GM12892 (cell line): ENCODE data around the gene TECPR1.

ENCODE experiments used
- POLR2A ChIP-seq: IDR thresholded peaks from 2 replicates; pipeline ENCODE4 v1.6.1; 2011; ENCODE audit warnings: low read depth, low read length, control low read depth
- POLR2AphosphoS5 ChIP-seq: IDR thresholded peaks from 2 replicates; pipeline ENCODE4 v1.6.1; 2011; ENCODE audit warnings: low read depth, low read length, control low read depth
- TAF1 ChIP-seq: IDR thresholded peaks from 2 replicates; pipeline ENCODE4 v1.6.1; 2011; ENCODE audit warnings: low read depth, mild to moderate bottlenecking, control low read depth, low read length, borderline replicate concordance

DNA sequence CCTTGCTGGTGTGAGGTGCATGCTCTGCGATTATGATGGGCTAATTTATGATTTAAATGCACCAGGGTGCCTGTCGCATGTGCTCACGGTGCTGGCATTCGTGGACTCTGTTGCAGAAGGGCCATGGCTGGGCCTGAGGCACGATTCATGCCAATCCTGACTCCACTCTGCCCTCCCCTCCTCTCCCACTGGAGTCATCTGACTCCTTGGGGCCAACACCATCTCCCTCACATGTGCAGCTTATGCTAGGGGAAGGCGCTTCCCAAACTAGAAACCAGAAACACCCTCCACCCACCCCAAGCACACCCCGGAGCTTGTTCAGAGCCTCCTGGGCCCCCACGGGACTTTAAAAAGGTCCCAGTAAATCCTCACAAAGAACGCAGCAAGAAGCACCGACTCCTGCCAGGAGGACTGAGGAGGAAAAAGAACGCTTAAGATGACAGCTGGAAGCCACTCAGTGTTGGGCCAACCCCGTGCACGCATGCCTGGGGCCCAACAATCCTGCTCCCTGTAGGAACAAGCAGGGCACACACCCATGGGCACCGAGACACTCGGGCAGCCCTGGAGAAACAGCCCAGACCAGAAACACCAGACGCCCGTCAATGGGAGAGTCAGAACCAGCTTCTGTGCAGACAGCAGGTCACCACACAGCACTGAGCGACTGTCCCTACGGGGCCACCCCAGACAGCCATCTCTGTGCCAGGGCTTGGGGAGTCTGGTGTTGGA lies 43.6 kb upstream of the TECPR1 start:
- no peak for TF ChIP-seq POLR2A
- no peak for TF ChIP-seq POLR2AphosphoS5
- no peak for TF ChIP-seq TAF1
